GM10248 (cell line): ENCODE data around the gene F8.

Source experiments
- CTCF ChIA-PET: fragments of 300-600 bp; sonication (Branson Sonifier 250); formaldehyde crosslinking; extraction: SDS; loops from one replicate; lab custom pipeline; 2021; ENCODE audit warnings: antibody characterized with exemption; lab: Yijun Ruan, JAX
- POLR2A ChIA-PET: fragments of 350-650 bp; sonication (Branson Sonifier 250); formaldehyde crosslinking; extraction: SDS; loops from one replicate; lab custom pipeline; 2020; ENCODE audit warnings: antibody characterized with exemption; lab: Yijun Ruan, JAX
- DNase-seq: peaks from one replicate; pipeline ENCODE4 v3.0.0; 2012; ENCODE audit errors: extremely low spot score
- CTCF ChIP-seq: IDR thresholded peaks from 2 replicates; pipeline ENCODE4 v1.5.1; 2012; ENCODE audit warnings: mild to moderate bottlenecking, low read depth; ENCODE audit errors: extremely low read depth, missing control alignments, control extremely low read depth

F8 gene

GRCh38 chrX:154815274-154815818 is 207.2 kb downstream of the F8 start:
- ChIA-PET POLR2A (no interaction called here), CTCF (no interaction called here)
- TF ChIP-seq CTCF: no peak
- no peak for DNase-seq

- POLR2A ChIA-PET: no interaction called here
- CTCF ChIA-PET: no interaction called here
- DNase-seq: no peak
- no peak for TF ChIP-seq CTCF
These were observed 208.7 kb downstream of the F8 start for GRCh38 chrX:154813801-154814200.

DNA sequence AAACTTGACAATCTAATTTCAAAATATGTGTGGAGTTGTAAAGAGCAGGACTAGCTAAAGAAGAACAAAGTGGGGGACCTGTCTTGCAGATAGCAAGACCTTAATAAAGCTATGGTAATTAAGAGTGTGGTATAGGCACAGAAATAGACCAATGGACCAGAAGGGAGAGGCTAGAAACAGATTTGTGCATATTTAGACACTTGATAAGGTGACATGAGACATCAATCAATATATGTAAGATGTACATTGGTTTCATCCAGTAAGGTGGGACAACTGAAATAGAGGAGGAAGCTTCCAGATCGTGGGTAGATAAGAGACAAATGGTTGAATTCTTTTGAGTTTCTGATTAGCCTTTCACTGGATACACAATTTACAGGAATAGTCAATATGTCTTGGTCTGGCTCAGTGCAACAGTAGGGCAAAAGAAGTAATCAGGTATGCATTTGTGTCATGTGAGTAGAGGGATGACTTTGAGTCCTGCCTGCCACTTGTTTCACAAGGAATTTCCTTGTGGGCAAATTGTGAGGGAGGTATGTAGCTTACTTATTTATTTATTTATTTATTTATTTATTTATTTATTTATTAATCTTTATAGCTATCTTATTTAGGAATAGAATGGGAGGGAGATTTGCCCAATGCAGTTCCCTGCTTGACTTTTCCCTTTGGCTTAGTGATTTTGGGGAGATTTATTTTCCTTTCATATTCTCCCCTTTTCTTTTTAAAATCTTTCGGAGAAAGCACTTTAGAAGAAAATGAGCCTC is 210.0 kb downstream of the F8 start:
- no peak for DNase-seq
- no peak for TF ChIP-seq CTCF
- ChIA-PET POLR2A (no interaction called here), CTCF (interaction anchor here (1.4 kb wide), 1 partner anchor 59 kb away, joined by 3 read pairs; no protein-coding TSS in a partner anchor)

GRCh38 chrX:154809939-154810665 is 212.4 kb downstream of the F8 start:
- ChIA-PET CTCF (no interaction called here), POLR2A (no interaction called here)
- no peak for TF ChIP-seq CTCF
- DNase-seq: no peak

DNA sequence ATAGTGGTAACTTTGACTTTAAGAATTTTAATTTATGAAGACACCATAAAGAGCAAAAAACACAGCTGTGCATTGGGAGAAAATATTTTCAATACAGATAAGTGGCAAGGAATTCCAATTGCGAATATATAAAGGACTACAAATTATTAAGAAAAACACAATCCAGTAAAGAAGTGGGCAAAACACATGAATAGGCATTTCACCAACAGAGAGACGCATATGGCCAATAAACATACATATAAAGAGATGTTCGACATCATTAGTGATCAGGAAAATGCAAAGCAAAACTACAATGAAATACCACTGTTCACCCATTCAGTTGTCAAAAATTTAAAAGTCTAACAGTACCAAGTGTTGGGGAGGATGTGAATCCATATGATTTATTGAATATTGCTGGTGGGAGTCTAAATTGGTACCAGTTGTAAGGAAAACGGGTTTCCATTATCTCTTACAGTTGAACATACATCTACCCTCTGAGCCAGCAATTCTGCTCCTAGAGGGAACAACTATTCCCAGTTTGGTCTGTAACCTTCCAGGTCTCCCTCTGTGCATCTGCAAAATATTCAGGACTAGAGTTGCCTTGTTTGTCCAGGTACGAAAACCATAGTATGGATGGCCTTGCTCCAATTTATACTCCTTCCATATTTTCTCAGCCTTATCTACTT is 215.6 kb downstream of the F8 start:
- no peak for DNase-seq
- ChIA-PET CTCF (interaction anchor here (1.4 kb wide), 1 partner anchor 58 kb away, joined by 3 read pairs; no protein-coding TSS in a partner anchor), POLR2A (no interaction called here)
- no peak for TF ChIP-seq CTCF

DNA sequence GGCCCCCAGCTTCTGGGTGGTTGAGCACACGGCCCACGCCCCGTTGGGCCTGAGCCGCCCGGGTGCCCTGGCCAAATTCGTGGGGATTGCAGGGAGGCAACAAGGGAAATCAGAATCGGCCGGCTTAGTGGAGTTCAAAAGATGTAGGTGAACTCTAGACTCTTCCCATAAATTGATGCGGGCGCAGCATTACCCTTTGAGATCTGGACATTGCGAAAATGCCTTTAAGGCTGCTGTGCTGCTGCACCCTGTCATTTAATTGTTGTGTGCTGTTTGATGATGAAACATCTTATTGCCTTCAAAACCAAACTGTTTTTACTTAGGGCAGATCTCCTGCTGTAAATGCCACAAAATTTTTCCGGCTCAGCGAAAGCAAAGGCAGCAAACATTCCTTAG is 216.8 kb downstream of the F8 start:
- ChIA-PET CTCF (interaction anchor here (1.0 to 1.4 kb wide), 2 partner anchors 27 to 56 kb away, joined by 3 read pairs; no protein-coding TSS in a partner anchor), POLR2A (interaction anchor here (0.6 to 0.8 kb wide), 2 partner anchors 18 to 43 kb away, joined by 3 read pairs; partner anchors contain the start of gene DKC1)

More for the DNA sequence above, 216.8 kb downstream of the F8 start:
- no peak for TF ChIP-seq CTCF
- DNase-seq: no peak
